Stomach (tissue), 4 donors: ENCODE data around the gene CEP55.

Experiments
- CTCF ChIP-seq, 7 experiments: fragments of 450-650 bp in 4 of 7; fragments of 200-600 bp in 3 of 7; sonication (generic) in 3 of 7; IDR thresholded peaks; one replicate each; pipeline ENCODE4 v1.5.1; 2016 to 2019; ENCODE audit warnings: antibody characterized with exemption in 7 of 7, control low read depth in 2 of 7, mild to moderate bottlenecking in 1 of 7
- EP300 ChIP-seq: sonication (generic); formaldehyde crosslinking; IDR thresholded peaks from one replicate; pipeline ENCODE4 v1.6.1; 2017; ENCODE audit warnings: antibody characterized with exemption
- POLR2A ChIP-seq, 4 donors: fragments of 450-650 bp; IDR thresholded peaks; one replicate each; pipeline ENCODE4 v1.6.1; 2016; ENCODE audit warnings: antibody characterized with exemption in 4 of 4, control low read depth in 2 of 4, mild to moderate bottlenecking in 1 of 4, moderate library complexity in 1 of 4

DNA sequence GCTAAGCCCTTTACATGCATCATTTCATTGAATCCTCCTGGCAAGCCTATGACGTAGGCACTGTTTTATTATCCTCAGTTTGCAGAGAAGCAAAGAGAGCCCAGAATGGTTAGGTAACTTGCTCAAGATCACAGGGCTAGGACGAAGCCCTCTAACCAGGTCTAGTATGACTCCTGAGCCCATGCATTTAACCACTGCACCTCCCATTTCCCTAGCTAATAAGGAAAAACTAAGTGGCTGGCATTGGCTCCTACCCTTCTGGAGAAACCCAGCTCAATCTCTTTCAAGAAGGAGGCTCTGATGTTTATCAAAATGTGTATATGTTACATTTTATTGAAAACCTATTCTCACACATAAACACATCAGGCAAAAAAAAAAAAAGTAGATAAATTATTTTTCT, 34.0 kb upstream of the CEP55 start:
- TF ChIP-seq CTCF (IDR thresholded peaks at IDR 0.05), result no peak
- no peak for TF ChIP-seq POLR2A (IDR thresholded peaks at IDR 0.05)
- TF ChIP-seq EP300, result no peak
